Measurements from ENCODE around the gene BAZ2B.

Gene BAZ2B

DNA sequence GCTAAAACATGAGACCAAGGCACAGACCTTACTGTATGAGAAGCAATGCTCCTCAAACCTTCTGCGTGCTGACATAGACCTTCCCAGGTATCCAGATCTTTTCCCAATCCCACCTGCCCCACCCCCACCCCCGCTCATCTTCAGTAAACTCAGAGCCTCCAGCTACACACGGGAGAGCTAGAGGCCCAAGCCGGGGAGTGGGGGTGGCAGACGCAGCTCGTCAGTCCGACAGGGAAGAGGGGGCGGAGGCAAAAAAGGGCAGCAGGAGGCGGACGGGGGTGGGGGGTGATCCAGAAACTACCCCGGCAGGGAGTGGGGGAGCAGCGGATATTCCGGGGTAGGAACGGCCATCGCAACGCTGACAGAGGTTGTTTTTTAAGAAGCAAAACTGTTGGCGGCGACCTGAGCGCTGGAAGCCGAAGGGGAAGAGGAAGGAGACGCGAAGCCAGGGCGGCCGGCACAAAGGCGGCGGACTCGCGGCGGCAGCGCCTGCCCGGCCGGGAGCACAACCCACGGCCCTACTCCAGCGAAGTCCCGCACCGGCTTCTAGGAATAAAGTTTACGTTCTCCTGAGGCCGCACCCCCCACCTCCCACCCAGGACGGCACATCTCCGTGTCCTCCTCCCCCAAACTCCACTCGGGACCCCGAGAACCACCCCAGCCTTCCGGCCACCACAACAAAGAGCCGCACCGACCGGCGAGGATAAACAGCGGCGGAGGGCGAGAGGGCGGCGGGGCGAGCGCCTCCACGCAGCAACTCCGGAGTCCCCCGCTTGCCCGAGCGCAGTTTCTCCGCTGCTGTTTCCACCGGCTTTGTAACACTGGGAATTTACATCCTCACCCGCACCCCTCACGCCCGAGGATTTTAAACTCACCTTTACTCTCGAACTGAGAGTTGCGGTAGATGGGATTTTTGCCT lies 722 bp downstream of the BAZ2B start:
- no peak for FAIRE-seq

DNA sequence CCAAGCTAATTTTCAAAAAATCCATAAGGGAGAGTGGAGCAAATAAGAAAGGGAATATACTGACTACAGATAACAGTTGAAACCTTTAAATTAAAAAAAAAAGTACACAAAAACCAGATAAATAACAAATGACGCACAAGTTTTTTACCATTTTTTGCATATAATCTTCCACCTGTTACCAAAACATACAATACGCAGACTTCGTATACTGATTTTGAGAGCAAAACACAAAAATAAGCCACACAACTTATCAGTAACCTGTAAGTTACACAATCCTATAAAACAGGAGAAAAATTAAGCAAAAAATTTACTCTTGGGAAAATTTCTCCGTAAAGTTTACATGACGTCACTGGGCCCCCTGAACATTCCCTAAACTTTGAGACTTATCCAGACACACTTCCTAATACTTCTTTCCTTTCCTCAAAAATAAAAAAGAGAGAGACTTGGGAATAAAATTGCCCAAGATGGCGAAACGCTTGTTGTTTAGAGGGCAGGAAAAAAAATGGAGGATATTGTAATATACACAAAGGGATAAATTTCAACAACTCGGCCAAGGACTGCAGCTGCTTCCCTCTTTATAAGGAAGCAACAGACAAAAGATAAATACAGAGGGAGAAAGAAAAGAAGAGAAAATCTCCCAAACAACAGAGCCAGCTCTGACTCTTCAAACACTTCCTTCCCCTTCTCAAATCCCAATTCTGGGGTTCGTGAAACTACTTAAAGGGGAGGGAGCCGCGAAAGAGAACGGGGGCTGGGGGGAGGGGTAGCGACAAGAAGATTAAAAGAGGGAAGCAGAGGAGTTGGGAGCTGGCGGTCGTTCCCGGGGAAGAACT lies 1.6 kb downstream of the BAZ2B start:
- FAIRE-seq = no peak

- peak; percentile 23 for FAIRE-seq
These were observed 2.6 kb downstream of the BAZ2B start for GRCh38 chr2:159613651-159614285.

DNA sequence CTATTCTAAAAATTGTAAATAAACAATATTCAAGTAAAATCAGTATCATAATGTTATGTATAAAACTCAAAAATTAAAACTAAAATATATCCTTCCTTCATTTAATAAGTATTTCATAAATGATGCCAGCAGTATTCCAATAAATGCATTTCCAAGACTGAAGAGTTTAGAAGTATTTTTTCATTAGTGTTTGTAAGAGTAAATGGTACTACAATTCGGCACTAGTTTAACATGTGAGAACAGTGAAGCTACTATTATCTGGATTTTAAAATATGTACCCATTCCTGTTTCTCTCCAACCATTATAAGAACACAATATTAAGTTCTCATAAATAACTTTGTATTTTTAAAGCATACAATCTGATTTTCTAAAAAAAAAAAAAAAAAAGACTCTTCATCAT lies 3.3 kb downstream of the BAZ2B start:
- FAIRE-seq = peak; percentile 86

GRCh38 chr2:159612255-159612901 lies 4.0 kb downstream of the BAZ2B start:
- FAIRE-seq = no peak

- FAIRE-seq = no peak
These were observed 6.4 kb downstream of the BAZ2B start for GRCh38 chr2:159609811-159610549.

- FAIRE-seq = no peak
These were observed 7.5 kb downstream of the BAZ2B start for GRCh38 chr2:159608723-159609308.

DNA sequence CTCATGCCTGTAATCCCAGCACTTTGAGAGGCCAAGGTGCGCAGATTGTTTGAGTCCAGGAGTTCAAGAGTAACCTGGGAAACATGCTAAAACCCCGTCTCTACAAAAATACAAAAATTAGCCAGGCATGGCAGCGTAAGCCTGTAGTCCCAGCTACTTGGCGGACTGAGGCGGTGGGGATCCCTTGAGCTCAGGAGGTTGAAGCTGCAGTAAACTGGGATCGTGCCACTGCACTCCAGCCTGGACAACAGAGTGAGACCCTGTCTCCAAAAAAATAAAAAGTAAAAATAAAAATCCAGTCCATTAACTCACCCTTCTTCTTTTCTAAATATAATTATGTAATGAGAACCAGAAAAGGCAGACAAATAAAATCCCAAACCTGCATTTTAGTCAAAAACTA lies 8.2 kb downstream of the BAZ2B start:
- no peak for FAIRE-seq

DNA sequence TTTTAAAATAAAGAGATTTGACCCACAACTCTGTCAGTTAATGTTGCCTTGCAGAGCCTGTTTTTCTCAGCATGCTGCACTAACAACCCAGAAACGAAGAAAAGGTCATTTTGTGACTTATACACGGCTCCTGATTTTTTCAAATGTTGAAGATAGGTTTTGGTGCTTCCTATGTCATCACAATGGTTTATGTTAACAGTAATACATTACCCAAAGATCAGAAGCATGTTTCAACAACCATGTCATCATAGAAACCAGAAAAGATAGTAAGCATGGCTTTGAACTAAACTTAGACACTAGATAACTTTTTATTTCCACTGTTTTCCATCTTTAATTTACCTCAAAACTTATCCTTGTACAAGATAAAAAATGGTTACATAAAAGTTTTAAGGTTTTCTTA lies 10.1 kb downstream of the BAZ2B start:
- FAIRE-seq = no peak

DNA sequence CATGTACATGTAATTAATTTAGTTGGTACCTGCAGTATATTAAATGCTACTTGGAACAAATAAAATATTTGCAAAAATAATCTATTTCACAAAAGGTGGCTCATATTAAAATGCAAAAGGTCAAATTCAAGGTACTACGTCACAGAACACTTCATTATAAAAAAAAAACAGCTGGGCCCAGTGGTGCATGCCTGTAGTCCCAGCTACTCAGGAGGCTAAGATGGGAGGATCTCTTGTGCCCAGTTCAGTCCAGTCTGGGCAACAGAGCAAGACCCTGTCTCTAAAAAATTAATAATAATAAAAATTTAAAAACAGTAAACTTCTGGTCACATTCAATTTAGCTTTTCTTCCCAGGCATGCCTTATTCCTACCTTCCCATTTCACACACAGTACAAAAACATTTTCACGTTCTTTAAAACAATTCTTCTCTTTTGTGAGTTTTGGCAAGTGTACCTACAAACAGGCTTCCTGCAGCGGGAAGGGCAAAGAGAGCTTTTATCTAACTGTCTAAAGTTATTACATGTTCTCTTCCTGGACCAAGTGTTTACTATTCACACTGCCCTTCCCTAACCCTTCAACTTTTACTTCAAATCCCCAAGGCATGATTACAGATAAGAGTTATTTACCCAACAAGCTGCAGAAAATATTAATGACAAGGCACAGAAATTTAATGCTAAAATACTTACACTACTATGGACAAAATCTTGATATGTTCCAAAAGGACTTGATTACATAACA lies 10.7 kb downstream of the BAZ2B start:
- FAIRE-seq = peak; percentile 85

GRCh38 chr2:159604159-159604558 lies 12.2 kb downstream of the BAZ2B start:
- FAIRE-seq = no peak

- FAIRE-seq = no peak
These were observed 15.6 kb downstream of the BAZ2B start for GRCh38 chr2:159600752-159601151.

DNA sequence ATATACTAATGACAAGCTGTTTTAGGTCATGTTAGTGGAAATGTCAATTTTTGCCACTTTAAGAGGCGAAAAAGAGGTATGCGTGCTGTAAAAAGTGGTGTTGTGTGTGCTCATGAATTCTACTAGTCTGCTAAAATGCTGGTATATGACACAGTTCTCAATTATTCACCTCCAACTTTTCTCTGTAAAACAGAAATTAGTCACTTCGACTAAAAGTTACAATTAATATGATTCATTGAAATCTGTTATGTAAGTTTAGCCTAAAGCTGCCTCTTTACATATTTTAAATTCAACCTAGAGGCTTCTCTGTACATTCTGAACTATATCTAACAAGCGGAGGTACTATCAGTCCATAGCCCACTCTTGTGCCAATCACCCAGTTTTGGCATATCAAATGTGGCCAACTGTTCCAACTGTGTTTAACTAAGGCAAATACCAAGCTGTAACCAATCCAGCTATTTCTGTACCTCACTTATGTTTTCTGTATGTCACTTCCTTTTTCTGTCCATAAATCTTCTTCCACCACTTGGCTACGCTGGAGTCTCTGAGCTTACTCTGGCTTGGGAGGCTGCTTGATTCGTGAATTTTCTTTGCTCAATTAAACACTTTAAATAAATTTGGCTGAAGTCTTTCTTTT lies 20.8 kb downstream of the BAZ2B start:
- FAIRE-seq = no peak

GRCh38 chr2:159592441-159592840 lies 23.9 kb downstream of the BAZ2B start:
- no peak for FAIRE-seq

DNA sequence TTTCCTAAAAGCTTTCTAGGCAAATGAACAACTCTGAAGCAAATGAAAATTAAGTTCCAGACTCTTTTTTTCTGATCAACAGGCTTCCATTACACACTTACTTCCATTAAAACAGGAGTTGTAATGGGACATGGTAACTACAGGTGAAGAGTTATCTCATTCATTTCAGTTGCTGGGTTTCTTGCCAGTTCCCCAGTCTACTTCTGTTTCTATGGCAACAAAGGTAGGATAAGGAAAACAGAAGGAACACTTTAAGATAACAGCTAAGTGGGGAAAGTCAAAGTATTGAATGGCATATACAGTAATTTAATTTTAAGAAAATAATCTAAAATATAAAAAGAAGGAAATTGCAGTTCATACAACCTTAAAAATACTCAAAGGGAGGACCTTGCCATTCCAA lies 25.1 kb downstream of the BAZ2B start:
- FAIRE-seq = no peak

- FAIRE-seq = no peak
These were observed 27.1 kb downstream of the BAZ2B start for GRCh38 chr2:159589286-159589685.

DNA sequence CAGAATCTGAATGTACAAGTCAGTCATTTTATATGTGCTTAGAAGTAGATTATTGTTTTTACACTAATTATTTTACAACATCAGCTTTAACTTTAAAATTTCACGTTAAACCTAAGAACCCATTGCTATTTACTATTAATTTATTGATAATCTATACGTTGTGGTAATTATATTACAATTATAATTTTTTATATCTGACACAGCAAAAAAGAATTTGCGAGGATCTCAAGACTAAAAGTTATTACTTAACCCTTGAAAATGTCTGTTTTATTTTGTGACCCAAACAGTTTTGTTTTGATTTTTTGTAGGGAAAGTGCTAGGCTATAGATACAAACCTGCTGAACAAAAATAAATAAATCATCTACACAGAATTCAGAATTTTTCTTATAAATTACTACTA lies 30.3 kb downstream of the BAZ2B start:
- peak; percentile 50 for FAIRE-seq

- no peak for FAIRE-seq
These were observed 30.7 kb downstream of the BAZ2B start for GRCh38 chr2:159585622-159586021.

GRCh38 chr2:159584796-159585195 lies 31.6 kb downstream of the BAZ2B start:
- no peak for FAIRE-seq

DNA sequence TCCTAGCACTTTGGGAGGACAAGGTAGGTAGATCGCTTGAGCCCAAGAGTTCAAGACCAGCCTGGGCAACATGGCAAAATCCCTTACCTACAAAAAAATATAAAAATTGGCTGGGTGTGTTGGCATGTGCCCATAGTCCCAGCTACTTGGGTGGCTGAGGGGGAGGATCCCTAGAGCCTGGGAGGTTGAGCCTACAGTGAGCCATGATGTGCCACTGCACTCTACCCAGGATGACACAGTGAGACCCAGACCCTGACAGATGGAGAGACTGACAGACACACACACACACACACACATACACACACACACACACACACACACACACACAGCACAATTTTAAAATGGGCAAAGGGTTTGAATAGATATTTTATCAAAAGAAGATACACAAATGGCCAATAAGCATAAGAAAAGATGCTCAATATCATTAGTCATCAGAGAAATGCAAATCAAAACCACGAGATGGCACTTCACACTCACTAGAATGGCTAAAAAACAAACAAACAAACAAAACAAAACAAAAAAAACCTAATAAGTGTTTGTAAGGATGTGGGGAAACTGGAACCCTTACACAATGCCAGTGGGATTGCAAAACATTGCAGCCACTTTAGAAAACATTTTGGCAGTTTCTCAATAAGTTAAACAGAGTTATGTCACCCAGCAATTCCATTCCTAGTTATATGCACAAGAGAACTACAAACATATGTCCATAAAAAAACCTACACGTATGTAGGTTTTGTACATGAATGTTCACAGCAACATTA lies 42.3 kb downstream of the BAZ2B start:
- FAIRE-seq = no peak
